RKO (cell line): Measurements from ENCODE around the gene ARHGDIB.
A peak's percentile ranks its signal among the peaks of the same experiment; 100 is the strongest.

ENCODE experiments used
- DNase-seq: peaks from one replicate; pipeline ENCODE4 v3.0.0-alpha.2; 2016; ENCODE audit warnings: low spot score

The ARHGDIB gene

GRCh38 chr12:14961466-14962152, at the start of gene ARHGDIB:
ARHGDIB (minus strand) TSS chr12:14961601; CDS start chr12:14950712, 10,889 bp downstream.
- no peak for DNase-seq

GRCh38 chr12:15011162-15011561, 49.8 kb upstream of the ARHGDIB start:
- peak; percentile 22 for DNase-seq

DNA sequence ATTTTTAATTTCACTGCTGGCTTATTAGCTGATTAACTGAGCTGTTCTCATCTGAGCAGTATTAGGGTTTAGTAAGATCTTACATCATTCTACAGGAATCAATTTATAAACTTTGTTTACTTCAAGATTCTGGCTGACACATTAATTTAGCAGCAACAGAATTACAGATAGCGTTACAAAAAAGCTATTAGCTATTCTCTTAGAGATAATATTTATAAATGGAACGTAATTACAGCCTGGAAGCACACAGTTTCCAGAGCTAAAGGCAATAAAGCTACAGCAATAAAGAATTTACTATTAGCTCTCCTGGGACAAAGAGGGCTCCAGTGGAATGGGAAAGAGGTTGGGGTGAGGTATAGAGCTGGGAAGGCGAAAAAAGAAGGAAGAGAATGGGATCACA, 46.1 kb upstream of the ARHGDIB start:
- DNase-seq: no peak

DNA sequence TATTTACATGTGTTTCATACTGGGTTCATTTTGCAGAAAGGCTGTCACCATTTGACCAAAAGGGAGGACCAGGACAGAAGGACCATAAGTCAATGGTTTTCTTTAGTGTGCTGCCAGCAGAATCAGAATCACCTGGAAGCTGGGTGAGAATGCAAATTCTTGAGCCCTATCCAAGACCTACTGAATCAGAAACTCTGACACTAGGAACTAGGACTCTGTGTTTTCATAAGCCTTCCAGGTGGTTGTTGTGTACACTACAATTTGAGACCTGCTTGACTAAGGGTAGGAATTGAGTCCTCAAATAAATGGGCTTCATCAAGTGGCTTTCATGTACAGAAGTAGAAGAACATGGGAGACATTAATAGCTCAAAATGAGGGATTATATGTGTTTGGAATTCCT, 43.7 kb upstream of the ARHGDIB start:
- no peak for DNase-seq

GRCh38 chr12:15004421-15004820, 43.0 kb upstream of the ARHGDIB start:
- DNase-seq: no peak

GRCh38 chr12:15001733-15002382, 40.5 kb upstream of the ARHGDIB start:
- DNase-seq: no peak

GRCh38 chr12:15000575-15000974, 39.2 kb upstream of the ARHGDIB start:
- DNase-seq: no peak

- DNase-seq: no peak
Observed at GRCh38 chr12:14999695-15000365, 38.4 kb upstream of the ARHGDIB start.

DNA sequence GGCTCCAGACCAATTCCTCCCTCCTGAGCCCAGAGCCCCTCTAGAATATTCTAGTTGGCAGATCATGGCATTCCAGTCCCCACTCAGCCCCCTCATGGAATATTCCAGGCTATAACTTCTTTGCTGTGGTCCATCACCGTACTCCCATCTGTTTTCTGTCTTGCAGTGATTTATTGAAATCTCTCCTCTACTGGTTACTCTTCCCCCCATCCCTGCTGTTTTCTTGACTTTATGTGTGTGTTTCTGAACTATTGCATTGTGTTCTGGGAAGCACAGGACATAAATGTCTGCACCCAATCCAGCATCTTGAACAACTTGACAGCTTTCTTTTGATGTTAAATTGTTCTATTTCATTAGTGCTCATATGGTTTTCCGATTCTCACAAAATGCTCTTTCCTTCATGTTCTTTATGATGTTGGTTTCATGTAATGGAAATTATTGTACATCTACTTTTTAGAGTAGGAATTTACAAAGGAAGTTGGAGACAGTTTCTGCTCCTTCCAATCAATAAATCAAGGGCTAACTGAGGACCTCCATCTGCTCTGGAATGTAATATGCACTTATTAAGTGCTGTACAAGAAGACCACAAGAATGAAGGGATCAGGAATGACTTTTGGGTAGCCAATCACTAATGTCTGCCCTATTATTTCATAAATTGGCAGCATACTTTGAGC, 37.8 kb upstream of the ARHGDIB start:
- DNase-seq: no peak

DNA sequence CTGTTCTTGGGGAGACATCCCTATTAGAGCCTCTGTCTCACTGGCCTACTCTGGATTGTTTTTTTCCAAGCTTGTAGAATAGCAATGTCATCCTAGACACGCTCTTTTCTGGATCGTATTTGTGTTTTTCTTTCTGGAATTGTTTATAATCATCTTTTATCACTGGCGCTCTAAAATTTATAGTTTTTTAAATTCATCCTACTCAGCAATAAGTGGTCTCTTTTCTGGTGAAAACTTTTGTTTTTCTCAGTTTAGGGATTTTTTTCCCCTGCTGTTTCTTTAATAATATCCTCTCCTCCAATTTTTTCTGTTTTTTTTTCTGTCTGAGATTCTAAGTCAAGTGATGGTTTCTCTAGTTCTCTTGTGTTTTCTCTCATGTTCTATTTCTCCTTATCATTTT, 36.6 kb upstream of the ARHGDIB start:
- DNase-seq: no peak

DNA sequence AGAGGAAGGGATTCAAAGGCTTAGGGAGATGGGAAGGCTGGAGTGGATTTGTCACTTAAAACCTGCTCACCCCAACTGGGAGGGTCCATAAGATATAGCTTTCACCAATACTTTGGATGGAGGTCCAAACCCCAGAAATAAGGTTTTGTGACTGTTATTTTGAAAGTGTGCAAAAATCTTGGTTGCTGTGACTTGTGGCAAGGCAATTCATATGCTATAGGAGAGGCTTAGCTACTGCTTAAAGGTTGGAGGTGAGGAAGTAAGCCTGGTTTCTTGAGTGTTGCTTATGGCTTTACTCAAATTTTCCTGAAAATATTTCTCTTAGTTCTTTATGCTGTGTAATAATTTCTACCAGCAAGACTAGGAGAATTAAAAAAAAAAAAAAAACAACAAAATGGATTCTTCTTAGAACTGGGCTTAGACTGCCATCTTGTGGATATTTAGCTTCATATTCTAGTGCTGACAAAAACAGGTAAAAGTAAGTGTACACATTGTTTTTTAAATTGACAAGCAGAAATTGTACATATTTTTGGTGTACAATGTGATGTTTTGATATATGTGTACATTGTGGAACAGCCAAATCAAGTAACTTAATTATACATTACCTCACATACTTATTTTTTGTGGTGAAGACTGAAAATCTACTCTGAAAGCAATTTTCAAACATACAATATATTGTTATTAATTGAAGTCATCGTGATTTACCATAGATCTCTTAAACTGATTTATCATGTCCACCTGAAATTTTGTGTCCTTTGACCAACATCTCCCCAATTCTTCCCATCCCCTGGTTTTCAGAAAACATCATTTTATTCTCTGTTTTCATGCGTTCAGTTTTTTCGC, 34.4 kb upstream of the ARHGDIB start:
- peak; percentile 70 for DNase-seq

DNA sequence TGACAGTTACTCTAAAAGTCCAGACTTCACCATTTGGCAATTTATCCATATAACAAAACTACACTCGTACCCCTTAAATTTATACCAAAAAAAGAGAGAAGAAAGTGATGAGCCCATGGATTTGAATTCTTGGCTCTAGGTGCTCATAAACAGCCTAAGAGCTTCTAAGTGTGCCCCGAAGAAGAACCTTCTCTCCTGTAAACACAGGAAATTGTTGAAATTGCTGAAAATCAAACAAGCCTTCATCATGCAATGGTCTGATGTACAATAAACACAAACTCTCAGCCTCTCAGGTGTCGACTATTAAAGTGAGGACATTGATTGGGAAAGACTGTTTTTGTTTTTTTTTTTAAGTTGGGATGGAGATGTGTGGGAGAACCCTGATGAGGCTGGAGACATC, 33.2 kb upstream of the ARHGDIB start:
- no peak for DNase-seq

GRCh38 chr12:14993537-14994266, 32.3 kb upstream of the ARHGDIB start:
- no peak for DNase-seq

- no peak for DNase-seq
Observed at GRCh38 chr12:14993117-14993516, 31.7 kb upstream of the ARHGDIB start.

DNA sequence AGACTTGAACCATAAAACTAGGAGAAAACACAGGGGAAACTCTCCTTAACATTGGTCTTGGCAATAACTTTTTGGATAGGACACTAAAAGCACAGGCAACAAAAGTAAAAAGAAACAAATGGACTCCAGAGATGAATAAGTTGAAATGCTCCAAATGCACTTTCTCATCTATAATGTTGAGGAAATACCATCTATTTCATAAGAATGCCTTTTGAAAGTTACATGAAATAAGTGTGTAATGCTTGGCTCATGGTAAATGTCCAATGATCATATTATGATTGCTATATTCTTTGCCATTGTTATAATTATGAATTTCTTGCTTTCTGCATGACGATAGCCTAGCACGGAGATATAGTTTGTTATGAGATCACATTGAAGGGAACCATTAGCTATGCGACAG, 31.3 kb upstream of the ARHGDIB start:
- no peak for DNase-seq

DNA sequence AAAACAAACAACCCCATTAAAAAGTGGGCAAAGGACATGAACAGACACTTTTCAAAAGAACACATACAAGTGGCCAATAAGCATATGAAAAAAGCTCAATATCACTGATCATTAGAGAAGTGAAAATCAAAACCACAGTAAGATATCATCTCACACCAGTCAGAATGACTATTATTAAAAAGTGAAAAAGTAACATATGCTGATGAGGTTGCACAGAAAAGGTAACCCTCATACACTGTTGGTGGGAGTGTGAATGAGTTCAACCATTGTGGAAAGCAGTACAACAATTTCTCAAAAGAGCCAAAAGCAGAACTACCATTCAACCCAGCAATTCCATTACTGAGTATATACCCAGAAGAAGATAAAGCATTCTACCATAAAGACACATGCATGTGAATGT, 29.7 kb upstream of the ARHGDIB start:
- no peak for DNase-seq

GRCh38 chr12:14989790-14990189, 28.4 kb upstream of the ARHGDIB start:
- DNase-seq: no peak

DNA sequence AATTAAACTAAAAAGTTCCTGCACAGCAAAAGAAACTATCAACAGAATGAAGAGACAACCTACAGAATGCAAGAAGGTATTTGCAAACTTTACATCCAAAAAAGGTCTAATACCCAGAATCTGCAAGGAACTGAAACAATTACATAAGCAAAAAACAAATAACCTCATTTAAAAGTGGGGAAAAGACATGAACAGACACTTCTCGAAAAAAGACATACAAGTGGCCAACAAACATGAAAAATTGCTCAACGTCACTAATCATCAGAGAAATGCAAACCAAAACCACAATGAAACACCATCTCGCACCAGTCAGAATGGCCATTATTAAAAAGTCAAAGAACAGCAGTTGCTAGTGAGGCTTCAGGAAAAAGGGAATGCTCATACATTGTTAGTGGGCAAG, 26.6 kb upstream of the ARHGDIB start:
- DNase-seq: no peak

DNA sequence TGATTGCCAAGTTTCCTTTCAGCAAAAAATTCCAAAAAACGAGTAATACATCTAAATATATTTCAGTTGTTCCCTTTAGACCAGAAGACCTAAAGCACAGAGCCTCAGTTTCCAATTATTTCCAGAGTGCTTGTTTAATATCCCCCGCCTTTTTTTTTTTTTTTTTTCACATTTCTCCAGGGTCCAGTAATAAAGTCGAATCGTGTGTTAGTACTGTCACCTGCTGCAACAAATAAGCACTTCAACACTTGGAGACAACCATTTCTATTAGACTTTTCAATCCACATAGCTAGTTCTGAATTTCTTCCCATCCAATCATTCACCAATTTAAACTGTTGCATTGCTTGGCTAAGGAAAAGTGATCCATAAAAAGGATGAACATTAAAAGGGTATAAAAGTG, 25.0 kb upstream of the ARHGDIB start:
- no peak for DNase-seq

GRCh38 chr12:14984766-14985285, 23.4 kb upstream of the ARHGDIB start:
- DNase-seq: no peak

DNA sequence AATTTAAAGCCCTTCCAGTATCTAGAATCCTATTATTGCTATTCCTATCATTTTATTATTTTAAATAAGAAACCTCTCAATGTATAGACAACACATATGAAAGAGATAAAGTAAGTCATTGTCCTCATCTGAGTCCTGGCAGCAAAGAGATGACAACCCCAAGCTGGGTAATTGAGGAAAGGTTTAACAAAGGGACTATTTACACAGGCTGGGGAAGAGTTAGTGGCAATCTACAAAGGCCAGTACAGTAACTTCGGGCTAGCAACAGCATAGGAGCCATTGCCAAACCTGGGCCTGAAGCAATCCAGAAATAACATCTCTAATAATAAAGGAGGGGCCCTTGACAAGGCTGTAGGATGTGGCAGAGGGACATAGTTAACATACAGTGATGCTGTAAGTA, 22.6 kb upstream of the ARHGDIB start:
- no peak for DNase-seq
